Measurements from ENCODE around the gene CHPF.

The CHPF gene

DNA sequence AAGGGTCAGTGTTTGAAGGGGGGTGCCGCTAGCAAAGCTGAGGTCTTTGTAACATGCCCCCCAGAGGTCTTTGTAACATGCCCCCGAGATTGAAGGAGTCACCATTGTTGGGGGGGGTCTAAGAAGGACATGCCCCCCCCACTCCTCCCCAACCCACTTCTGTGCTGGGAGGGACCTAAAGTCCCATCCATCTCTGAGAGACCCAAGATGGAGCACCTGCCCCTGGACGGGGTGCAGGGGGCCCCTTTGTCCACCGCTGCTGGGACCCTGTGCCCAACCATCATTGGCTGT, 35.2 kb downstream of the CHPF start:
- TF ChIP-seq, protein P1, sequence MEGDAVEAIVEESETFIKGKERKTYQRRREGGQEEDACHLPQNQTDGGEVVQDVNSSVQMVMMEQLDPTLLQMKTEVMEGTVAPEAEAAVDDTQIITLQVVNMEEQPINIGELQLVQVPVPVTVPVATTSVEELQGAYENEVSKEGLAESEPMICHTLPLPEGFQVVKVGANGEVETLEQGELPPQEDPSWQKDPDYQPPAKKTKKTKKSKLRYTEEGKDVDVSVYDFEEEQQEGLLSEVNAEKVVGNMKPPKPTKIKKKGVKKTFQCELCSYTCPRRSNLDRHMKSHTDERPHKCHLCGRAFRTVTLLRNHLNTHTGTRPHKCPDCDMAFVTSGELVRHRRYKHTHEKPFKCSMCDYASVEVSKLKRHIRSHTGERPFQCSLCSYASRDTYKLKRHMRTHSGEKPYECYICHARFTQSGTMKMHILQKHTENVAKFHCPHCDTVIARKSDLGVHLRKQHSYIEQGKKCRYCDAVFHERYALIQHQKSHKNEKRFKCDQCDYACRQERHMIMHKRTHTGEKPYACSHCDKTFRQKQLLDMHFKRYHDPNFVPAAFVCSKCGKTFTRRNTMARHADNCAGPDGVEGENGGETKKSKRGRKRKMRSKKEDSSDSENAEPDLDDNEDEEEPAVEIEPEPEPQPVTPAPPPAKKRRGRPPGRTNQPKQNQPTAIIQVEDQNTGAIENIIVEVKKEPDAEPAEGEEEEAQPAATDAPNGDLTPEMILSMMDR (IDR thresholded peaks at IDR 0.05; ENCODE audit: low read depth, low read length) = no peak
- DNase-seq (ENCODE audit: low read depth in 2 of 2) = no peak

DNA sequence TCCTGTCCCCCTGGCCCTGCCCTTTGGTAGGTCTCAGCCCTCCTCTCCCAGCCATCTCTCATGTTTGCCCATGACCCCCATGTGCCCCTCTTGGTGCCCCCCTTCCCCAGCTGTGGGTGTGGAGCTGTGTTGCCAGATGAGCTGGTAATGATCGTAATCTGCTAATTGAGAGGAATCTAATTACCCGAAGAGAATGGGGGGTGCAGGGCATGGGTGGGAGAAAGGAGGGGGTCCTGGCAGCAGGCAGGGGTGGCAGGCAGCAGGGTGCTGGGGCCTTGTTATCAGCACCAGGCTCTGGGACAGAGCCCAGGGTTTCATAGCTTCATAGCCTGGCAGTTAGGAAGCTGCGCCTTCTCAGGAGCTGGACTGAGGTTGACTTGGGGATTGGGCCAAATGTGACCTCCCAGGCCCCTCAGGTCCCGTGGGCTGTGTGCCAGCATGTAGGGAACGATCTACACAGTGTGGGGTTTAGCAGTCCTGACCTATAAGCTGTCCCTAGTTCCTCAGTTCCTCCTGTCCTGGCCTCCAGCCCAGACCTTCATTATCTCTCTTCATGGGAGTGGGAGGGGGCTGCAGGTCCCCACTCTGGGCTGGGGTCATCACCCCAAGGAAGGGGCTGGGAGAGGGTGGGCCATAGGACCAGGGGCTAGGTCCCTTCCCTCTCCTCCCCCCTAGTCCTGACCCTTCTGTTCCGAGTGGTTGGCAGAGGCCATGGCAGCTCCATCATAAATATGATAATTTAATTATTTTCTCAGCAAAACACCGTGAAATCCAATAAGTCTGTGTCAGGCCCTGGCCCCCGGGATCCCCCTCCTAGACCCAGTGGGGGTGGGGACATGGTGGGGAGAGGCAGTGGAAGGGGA, 35.8 kb downstream of the CHPF start:
- no peak for DNase-seq (ENCODE audit: low read depth in 2 of 2)
- no peak overlapping the region for H3K4me3 ChIP-seq (replicated peaks in 1 of 2; ENCODE audit: low read depth in 2 of 2, low read length in 2 of 2)
- TF ChIP-seq, protein P1 (IDR thresholded peaks at IDR 0.05; ENCODE audit: low read depth, low read length) = no peak

More for the DNA sequence above, 35.2 kb downstream of the CHPF start:
- H3K4me3 ChIP-seq (replicated peaks in 1 of 2; ENCODE audit: low read depth in 2 of 2, low read length in 2 of 2) = no peak overlapping the region

DNA sequence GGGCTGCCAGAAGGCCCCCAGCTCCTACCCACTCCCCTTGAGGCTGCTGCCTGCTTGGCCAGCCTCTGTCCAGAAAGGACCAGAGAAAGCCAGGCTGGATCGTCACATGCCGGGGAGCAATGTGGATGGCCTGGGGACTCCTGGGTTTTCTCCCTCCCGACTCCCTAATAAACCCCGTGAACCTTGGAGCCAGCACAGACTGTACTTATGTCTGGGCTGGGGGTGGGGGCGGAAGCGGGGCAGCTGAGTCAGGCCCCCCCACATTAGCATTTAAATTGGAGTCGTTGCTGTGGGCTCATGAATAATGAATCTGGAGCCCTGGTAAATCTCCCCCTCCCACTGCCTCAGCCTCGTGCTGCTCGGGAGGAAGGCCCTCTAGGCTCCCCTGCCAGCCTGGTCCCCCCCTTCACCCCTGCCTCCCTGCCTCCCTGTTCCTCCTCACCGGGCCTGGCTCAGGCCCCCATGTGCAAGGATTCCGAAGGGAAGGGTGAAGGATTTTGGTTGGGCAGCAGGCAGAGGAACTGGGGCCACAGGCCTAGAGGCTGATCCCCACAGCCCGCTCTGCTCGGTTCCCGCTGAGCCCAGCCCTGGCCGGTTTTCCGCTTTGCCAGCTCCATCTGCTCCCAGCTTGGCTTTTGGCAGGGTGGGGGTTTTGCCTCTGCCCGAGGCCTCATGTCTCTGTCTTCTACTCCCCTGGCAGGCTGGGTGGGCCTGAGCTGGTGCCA, 36.6 kb downstream of the CHPF start:
- H3K4me3 ChIP-seq (replicated peaks in 1 of 2; ENCODE audit: low read depth in 2 of 2, low read length in 2 of 2) = no peak overlapping the region
- TF ChIP-seq, protein P1 (IDR thresholded peaks at IDR 0.05; ENCODE audit: low read depth, low read length) = no peak
- no peak for DNase-seq (ENCODE audit: low read depth in 2 of 2)

DNA sequence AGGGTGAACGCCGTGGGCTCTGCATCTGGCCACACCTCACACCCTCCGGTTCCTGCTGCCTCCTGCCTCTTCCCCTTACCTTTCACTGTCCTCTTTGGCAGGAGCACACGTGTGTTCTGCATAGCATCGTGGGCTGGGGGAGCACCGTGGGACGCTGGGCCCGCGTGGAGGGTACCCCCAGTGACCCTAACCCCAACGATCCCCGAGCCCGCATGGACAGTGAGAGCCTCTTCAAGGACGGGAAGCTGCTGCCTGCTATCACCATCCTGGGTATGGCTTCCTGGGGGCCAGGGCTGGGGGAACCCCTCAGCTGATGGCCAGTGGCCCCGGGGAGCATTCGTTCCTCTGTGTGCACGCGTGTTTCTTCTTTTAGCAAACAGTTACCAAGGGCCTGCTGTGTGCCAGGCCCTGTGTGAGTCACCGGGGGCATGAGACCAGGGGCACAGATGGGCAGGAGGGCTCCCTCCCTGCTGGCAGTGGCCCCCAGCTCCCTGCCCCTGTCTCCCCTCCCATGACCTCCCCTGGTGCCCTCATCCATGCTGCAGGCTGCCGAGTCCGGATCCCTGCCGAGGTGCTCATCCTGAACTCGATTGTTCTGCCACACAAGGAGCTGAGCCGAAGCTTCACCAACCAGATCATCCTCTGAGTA, 37.3 kb downstream of the CHPF start:
- DNase-seq (ENCODE audit: low read depth in 2 of 2) = no peak
- no peak overlapping the region for H3K4me3 ChIP-seq (replicated peaks in 1 of 2; ENCODE audit: low read depth in 2 of 2, low read length in 2 of 2)
- TF ChIP-seq, protein P1 (IDR thresholded peaks at IDR 0.05; ENCODE audit: low read depth, low read length) = no peak

DNA sequence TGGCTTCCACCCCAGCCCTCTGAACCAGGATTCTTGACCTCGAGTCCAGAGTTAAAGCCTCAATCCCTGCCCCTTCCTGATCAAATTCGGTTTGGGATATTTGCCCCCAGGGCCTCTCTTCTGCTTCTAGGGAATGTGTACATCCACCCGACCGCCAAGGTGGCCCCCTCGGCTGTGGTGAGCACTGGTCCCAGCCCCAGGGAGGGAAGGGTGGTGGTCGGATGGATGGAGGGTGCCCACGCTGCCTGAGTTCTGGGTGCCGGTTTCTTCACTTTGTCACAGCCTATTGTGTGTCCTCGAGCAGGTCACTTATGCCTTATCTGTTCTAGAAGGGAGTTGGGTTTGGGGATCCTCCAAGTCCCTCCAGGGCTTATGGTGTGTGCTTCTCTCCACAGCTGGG, 38.0 kb downstream of the CHPF start:
- no peak for DNase-seq (ENCODE audit: low read depth in 2 of 2)
- TF ChIP-seq, protein P1 (IDR thresholded peaks at IDR 0.05; ENCODE audit: low read depth, low read length) = no peak
- H3K4me3 ChIP-seq (replicated peaks in 1 of 2; ENCODE audit: low read depth in 2 of 2, low read length in 2 of 2) = no peak overlapping the region

DNA sequence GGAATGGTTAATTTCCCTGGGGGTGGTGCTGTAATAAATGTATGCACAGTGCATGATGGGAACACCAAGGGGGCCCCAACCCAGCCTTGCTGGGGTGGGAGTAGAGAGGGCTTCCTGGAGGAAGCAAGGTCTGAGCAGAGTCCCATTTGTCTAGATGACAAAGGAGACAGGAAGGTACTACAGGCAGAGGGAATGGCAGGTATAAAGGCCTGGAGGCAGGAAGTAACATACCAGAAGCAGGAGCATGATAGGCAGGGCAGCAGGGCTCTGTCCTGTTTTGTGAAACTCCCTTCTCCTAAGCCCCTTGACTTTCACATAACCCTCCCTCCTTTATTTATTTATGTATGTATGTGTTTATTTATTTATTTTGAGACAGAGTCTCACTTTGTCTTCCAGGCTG, 41.0 kb downstream of the CHPF start:
- no peak for DNase-seq (ENCODE audit: low read depth in 2 of 2)
- TF ChIP-seq, protein P1 (IDR thresholded peaks at IDR 0.05; ENCODE audit: low read depth, low read length) = no peak
- no peak overlapping the region for H3K4me3 ChIP-seq (replicated peaks in 1 of 2; ENCODE audit: low read depth in 2 of 2, low read length in 2 of 2)
